ENCODE results near the gene KCNJ16. TPM values are rescaled to one million over a fixed set of nuclear protein-coding genes. Genes with fewer than 3 reads are reported as not detected.

The KCNJ16 gene
- polyA plus RNA-seq, 1 donor: 1.3 TPM

- no peak for DNase-seq (ENCODE audit: low read depth)
Observed at GRCh38 chr17:70070305-70071027, 4.6 kb upstream of the KCNJ16 start.

- DNase-seq (ENCODE audit: low read depth): no peak
Observed at GRCh38 chr17:70071127-70071526, 3.9 kb upstream of the KCNJ16 start.

- no peak for DNase-seq (ENCODE audit: low read depth)
Observed at GRCh38 chr17:70071620-70072019, 3.4 kb upstream of the KCNJ16 start.

DNA sequence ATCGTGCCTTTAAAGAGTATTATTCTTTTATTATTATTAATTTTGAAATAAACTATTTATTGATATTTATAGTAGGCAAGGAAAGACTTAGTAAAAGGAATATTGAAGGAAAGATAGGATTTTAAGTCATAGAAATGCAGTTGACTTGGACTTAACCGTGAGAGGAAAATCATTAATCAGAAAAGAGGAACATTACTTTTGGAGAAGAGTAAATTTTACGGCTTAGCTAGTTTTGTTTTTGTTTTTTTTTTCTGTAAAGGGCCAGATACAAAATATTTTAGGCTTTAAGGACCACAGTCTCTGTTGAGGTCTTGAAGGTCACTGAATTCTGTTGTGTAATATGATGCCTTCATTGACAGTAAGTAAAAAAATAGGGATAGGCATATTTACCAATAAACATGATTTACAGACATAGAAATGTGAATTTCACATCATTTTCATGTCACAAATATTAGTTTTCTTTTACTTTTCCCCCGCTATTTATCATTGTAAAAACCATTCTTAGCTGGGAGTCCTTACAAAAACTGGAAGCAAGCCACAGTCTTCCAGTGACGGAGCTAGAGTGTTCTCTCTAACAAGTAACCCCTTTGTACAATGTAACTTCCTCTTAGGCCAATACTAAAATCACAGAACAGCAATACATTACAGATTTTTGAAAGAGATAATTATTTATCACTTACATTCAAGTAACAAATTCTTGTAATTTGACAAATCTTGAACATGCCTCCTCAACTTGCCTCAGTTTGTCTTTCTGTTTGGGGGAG lies 2.3 kb upstream of the KCNJ16 start:
- no peak for DNase-seq (ENCODE audit: low read depth)

DNA sequence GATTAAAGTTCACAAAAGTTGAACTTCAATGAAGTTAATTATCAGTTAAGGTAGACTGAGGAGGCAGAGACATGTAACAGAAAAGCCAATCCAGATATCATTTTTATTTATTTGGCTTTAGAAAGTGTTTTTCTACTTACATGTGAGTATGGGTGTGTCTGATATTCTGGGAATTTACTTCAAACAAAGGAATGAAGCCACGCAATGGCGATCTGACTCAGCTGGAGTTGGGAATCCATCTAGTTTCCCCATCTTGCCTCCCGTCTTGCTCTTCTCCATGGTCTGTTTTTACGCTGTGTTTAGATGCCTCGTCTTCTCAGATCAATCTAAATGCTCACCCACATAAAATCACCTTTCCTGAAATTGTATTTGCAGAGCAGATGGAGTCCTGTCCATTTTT lies 1.7 kb upstream of the KCNJ16 start:
- no peak for DNase-seq (ENCODE audit: low read depth)

DNA sequence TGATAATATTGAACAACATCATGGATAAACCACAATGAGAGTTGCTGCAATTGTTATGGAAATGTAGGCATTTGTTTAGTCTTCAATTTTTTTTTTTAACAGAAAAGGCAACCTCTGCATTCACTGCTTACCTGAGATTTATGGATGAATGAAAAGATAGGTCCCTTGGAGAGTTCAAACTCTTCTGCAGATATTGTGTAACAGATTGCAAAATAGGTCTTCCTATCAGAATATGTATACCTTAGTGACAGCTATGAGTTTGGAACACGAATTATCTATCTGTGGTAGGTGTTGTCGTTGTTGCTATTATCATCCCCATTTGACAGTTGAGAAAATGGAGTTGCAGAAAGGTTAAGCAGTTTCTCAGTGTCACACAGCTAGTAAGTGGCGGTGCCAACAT lies 1.2 kb upstream of the KCNJ16 start:
- DNase-seq (ENCODE audit: low read depth): no peak

- no peak for DNase-seq (ENCODE audit: low read depth)
Observed at GRCh38 chr17:70074236-70074830, 692 bp upstream of the KCNJ16 start.

DNA sequence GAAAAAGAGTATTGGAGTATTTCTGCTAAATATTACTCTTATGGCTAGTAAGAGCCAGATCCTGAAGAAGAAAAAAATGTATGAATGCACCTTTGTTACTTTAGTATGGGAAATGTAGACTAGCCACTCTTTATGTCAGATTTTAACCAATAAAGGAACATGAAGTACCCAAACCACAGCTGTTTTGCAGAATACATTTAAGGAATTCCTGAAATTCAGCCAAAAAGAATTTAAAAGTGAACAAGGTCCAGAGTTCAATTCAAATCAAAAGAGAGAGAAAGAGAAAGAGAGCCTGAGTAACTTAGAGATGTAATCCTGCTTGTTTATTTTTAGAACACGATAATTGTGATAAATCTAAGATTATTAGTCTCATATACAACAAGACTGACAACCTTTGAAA lies 1.2 kb downstream of the KCNJ16 start:
- no peak for DNase-seq (ENCODE audit: low read depth)

DNA sequence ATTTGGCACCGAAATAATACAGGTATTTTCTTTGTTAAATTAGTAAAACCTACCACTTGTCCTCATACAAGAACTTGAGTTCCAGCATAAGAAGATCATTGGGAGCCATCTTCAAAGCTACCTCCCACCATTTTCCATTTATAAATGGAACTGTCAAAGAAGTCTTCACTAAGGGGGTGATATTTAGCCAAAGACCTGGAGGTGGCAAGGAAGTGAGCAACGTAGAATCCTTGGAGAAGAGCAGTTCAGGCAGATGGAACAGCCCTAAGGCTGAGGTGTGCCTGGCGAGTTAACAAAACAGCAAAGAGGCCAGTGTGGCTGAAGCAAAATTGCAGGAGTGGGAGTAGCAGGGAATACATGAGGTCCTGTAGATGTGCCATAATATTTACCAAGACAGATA lies 1.8 kb downstream of the KCNJ16 start:
- DNase-seq (ENCODE audit: low read depth): no peak

GRCh38 chr17:70078549-70078948 lies 3.5 kb downstream of the KCNJ16 start:
- no peak for DNase-seq (ENCODE audit: low read depth)

- no peak for DNase-seq (ENCODE audit: low read depth)
Observed at GRCh38 chr17:70078994-70079531, 4.0 kb downstream of the KCNJ16 start.

GRCh38 chr17:70080541-70081347 lies 5.7 kb downstream of the KCNJ16 start:
- no peak for DNase-seq (ENCODE audit: low read depth)

GRCh38 chr17:70081885-70082284 lies 6.9 kb downstream of the KCNJ16 start:
- DNase-seq (ENCODE audit: low read depth): no peak

- DNase-seq (ENCODE audit: low read depth): no peak
Observed at GRCh38 chr17:70084476-70084875, 9.5 kb downstream of the KCNJ16 start.

DNA sequence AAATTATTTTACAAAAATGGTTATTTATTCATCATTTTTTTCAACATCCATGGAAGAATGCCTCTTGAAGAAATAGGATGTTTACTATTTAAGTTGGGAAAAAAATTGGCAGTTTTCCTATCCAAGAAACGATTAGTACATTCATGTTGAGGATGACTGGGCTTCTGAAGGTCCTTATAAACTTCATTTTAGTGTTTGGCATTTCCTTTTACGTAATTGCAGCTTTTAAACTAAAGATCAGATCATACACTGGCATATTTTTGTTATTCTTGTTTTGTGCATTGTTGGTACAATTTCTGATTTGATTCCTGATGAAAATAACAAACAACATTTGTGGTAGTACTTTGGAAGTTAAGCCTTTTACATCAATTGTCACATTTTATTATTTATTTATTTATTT lies 11.5 kb downstream of the KCNJ16 start:
- no peak for DNase-seq (ENCODE audit: low read depth)

DNA sequence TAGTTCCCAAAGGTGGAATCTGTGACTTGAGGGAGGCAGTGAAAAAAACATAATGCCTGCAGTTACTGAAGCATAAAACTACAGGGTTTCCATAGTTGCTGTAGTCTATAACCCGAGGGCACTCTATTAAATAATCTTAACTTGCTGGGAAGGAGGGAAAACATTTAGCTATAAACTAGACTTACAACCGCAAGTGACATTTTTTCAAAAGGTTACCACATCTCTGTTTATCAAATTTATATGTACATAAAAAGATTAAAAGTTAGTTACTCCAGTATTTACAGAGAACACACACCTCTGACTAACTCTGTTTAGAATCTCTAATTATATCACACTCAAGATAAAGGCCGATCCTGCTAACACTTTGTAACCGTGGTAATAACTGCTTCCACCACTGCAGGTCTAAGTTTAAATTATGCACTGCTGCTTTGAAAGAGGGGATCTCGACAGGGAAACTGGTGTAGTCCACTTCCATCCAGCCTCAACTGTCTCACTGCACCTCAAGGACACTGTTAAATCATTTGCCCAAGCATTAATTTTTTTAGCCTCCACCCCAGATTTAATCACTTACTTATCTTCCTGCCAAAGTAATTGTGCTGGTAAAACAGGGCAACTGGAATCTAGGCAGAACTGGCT lies 14.6 kb downstream of the KCNJ16 start:
- no peak for DNase-seq (ENCODE audit: low read depth)

GRCh38 chr17:70091005-70091568 lies 16.1 kb downstream of the KCNJ16 start:
- no peak for DNase-seq (ENCODE audit: low read depth)

DNA sequence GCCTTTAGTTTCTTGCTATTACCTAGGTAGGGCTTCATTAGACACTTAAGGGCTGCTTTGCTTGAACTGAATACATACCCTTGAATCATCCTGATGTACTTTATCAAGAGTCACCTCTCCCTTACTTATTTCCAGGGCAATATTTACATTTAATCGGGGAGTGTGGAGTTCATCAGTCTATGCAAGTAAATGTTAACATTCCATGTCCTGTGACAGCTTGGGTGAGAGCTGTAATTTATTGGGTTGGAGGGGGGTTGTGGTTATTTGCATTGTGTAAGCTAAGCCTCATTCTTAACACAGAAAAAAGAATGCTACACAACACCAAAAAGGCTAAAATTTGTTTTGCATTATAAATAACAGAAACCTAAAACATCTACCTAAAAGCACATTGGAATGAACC lies 16.7 kb downstream of the KCNJ16 start:
- no peak for DNase-seq (ENCODE audit: low read depth)

DNA sequence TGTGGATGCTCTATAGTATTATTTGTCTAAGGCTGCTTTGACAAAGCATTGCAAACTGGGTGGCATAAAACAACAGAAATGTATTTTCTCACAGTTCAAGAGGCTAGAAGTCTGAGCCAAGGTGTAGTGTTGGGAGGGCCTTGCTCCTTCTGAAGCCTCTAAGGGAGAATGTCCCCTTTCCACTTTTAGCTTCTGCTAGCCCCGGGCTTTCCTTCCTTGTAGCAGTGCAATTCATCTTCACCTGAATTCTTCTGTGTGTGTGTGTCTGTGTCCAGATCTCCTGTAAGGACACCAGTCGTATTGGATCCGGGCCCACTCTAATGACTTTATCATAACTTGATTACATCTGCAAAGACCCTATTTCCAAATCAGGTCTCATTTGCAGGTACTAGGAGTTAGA lies 18.1 kb downstream of the KCNJ16 start:
- no peak for DNase-seq (ENCODE audit: low read depth)

DNA sequence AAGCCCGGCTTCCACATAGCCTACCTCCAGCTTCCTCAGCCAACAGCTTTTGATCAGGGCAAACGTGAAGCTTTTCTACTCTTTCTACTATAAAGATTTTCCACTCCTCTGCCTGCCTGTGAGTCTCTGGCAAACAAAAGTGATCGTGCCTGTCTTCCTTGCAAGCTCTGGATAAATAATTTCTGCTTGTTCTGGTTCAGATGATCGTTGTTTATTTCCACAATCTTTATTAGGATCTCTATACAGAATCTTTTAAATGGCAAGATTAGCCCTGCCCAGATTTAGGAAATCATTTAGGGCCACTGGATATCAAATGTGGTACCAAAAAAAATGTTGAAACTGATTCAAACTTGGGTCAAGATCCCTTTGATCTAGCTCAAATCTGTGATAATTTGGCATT lies 20.4 kb downstream of the KCNJ16 start:
- DNase-seq (ENCODE audit: low read depth): no peak

DNA sequence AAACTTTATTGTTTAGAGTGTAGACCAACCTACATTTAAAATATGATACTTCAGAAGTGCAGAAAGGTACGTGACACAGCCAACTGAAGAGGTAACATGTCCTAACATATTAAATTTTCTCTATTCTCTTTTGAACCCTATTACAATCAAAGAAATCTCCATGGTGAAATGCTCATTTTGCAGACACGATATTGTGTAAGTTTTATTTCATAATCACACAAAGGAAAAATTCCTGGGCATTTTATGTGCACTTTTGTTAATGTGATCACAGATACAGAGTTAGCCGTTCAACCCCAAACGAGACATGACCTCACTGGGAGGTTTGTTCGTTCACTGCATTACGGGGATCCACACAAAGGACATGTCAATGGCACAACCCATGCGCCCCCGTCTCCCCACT lies 21.8 kb downstream of the KCNJ16 start:
- no peak for DNase-seq (ENCODE audit: low read depth)
